ENCODE data around the gene KDM6A.
"Not testable (repeated sequence)": the region's sequence is repeated elsewhere in the genome, so short reads cannot be mapped to it uniquely, and the experiment has no call there.

- TF ChIP-seq, protein P1, sequence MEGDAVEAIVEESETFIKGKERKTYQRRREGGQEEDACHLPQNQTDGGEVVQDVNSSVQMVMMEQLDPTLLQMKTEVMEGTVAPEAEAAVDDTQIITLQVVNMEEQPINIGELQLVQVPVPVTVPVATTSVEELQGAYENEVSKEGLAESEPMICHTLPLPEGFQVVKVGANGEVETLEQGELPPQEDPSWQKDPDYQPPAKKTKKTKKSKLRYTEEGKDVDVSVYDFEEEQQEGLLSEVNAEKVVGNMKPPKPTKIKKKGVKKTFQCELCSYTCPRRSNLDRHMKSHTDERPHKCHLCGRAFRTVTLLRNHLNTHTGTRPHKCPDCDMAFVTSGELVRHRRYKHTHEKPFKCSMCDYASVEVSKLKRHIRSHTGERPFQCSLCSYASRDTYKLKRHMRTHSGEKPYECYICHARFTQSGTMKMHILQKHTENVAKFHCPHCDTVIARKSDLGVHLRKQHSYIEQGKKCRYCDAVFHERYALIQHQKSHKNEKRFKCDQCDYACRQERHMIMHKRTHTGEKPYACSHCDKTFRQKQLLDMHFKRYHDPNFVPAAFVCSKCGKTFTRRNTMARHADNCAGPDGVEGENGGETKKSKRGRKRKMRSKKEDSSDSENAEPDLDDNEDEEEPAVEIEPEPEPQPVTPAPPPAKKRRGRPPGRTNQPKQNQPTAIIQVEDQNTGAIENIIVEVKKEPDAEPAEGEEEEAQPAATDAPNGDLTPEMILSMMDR (IDR thresholded peaks at IDR 0.05), result not testable (repeated sequence)
- TF ChIP-seq, protein P2, sequence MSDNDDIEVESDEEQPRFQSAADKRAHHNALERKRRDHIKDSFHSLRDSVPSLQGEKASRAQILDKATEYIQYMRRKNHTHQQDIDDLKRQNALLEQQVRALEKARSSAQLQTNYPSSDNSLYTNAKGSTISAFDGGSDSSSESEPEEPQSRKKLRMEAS (CRISPR knock-in tag; IDR thresholded peaks at IDR 0.05), result not testable (repeated sequence)
- not testable (repeated sequence) for TF ChIP-seq NR1H2 (CRISPR knock-in tag; IDR thresholded peaks at IDR 0.05); CBFB (CRISPR knock-in tag; IDR thresholded peaks at IDR 0.05; ENCODE audit: low read depth); USF1 (CRISPR knock-in tag; IDR thresholded peaks at IDR 0.05); CREB1 (CRISPR knock-in tag; IDR thresholded peaks at IDR 0.05); IRF1 (CRISPR knock-in tag; IDR thresholded peaks at IDR 0.05); PRDM15 (CRISPR knock-in tag; IDR thresholded peaks at IDR 0.05); NFYB (CRISPR knock-in tag; conservative IDR thresholded peaks at IDR 0.05; ENCODE audit: low read depth); MXD4 (CRISPR knock-in tag; IDR thresholded peaks at IDR 0.05; ENCODE audit: borderline replicate concordance); GABPB1 (CRISPR knock-in tag; IDR thresholded peaks at IDR 0.05); E2F5 (CRISPR knock-in tag; IDR thresholded peaks at IDR 0.05)
- TF ChIP-seq, protein P3, sequence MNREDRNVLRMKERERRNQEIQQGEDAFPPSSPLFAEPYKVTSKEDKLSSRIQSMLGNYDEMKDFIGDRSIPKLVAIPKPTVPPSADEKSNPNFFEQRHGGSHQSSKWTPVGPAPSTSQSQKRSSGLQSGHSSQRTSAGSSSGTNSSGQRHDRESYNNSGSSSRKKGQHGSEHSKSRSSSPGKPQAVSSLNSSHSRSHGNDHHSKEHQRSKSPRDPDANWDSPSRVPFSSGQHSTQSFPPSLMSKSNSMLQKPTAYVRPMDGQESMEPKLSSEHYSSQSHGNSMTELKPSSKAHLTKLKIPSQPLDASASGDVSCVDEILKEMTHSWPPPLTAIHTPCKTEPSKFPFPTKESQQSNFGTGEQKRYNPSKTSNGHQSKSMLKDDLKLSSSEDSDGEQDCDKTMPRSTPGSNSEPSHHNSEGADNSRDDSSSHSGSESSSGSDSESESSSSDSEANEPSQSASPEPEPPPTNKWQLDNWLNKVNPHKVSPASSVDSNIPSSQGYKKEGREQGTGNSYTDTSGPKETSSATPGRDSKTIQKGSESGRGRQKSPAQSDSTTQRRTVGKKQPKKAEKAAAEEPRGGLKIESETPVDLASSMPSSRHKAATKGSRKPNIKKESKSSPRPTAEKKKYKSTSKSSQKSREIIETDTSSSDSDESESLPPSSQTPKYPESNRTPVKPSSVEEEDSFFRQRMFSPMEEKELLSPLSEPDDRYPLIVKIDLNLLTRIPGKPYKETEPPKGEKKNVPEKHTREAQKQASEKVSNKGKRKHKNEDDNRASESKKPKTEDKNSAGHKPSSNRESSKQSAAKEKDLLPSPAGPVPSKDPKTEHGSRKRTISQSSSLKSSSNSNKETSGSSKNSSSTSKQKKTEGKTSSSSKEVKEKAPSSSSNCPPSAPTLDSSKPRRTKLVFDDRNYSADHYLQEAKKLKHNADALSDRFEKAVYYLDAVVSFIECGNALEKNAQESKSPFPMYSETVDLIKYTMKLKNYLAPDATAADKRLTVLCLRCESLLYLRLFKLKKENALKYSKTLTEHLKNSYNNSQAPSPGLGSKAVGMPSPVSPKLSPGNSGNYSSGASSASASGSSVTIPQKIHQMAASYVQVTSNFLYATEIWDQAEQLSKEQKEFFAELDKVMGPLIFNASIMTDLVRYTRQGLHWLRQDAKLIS (CRISPR knock-in tag; IDR thresholded peaks at IDR 0.05; ENCODE audit: borderline replicate concordance), result not testable (repeated sequence)
- TF ChIP-seq, protein P4, sequence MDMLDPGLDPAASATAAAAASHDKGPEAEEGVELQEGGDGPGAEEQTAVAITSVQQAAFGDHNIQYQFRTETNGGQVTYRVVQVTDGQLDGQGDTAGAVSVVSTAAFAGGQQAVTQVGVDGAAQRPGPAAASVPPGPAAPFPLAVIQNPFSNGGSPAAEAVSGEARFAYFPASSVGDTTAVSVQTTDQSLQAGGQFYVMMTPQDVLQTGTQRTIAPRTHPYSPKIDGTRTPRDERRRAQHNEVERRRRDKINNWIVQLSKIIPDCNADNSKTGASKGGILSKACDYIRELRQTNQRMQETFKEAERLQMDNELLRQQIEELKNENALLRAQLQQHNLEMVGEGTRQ (CRISPR knock-in tag; IDR thresholded peaks at IDR 0.05), result not testable (repeated sequence)
Observed at GRCh38 chrX:45135391-45136075, 262.5 kb downstream of the KDM6A start.

All from WTC11 (cell line).